Thoracic aorta (tissue), 2 donors: ENCODE measurements around the gene KRTAP1-3. TPM values are rescaled to one million over a fixed set of nuclear protein-coding genes. Genes with fewer than 3 reads are reported as not detected.
"Not testable (repeated sequence)": the region's sequence is repeated elsewhere in the genome, so short reads cannot be mapped to it uniquely, and the experiment has no call there.

ENCODE experiments used
- ATAC-seq: fragments of 150-250 bp; one replicate; pipeline ENCODE4 v1.8.0; 2017; ENCODE audit warnings: low read depth; ENCODE audit not compliant: insufficient number of reproducible peaks, low FRiP score
- DNase-seq: peaks from one replicate; pipeline ENCODE4 v3.0.0-alpha.2; 2020; ENCODE audit warnings: low spot score
- H3K27ac ChIP-seq, 2 donors: fragments of 200-600 bp; sonication (generic); 1 replicate in 1 of 2; 2 replicates in 1 of 2; pipeline ENCODE4 v1.5.1; 2016; ENCODE audit warnings: mild to moderate bottlenecking in 2 of 2, moderate library complexity in 2 of 2
- H3K27me3 ChIP-seq: fragments of 200-600 bp; sonication (generic); replicated peaks from 2 replicates; pipeline ENCODE4 v1.6.0; 2016; ENCODE audit warnings: mild to moderate bottlenecking; ENCODE audit not compliant: insufficient read depth
- H3K36me3 ChIP-seq: fragments of 200-600 bp; sonication (generic); one replicate; pipeline ENCODE4 v1.5.1; 2016
- H3K4me1 ChIP-seq, 2 donors: fragments of 200-600 bp; sonication (generic); 1 replicate in 1 of 2; 2 replicates in 1 of 2; pipeline versions ENCODE4 v1.5.1 to v1.6.0; 2016; ENCODE audit warnings: low read depth in 2 of 2, mild to moderate bottlenecking in 1 of 2; ENCODE audit not compliant: control insufficient read depth in 1 of 2
- H3K4me3 ChIP-seq: fragments of 200-600 bp; sonication (generic); 2 replicates; pipeline ENCODE4 v1.5.1; 2016; ENCODE audit warnings: mild to moderate bottlenecking
- H3K9me3 ChIP-seq: fragments of 200-600 bp; sonication (generic); 2 replicates; pipeline ENCODE4 v1.5.1; 2016
- CTCF ChIP-seq: fragments of 200-600 bp; sonication (generic); IDR thresholded peaks from one replicate; pipeline ENCODE4 v1.5.1; 2019; ENCODE audit warnings: antibody characterized with exemption
- total RNA-seq, 2 donors: library from RNA; depleted of rRNA; stranded (reverse); fragments of >200 nt; gene quantifications; one replicate each; pipeline versions ENCODE4 v1.1.0 to v1.2.3, GENCODE V29; 2016

The KRTAP1-3 gene
- total RNA-seq, 2 donors from 2014 or later: not detected

GRCh38 chr17:41071606-41072360 lies 37.1 kb upstream of the KRTAP1-3 start:
- Histone ChIP-seq H3K36me3 (no peaks in the 10 kb centered on the region), H3K27ac (no peak overlapping the region), H3K4me1 (no peaks in the 10 kb centered on the region), H3K4me3 (no peak overlapping the region), H3K9me3 (no peaks in the 10 kb centered on the region), H3K27me3 (no peaks in the 10 kb centered on the region)
- no peak for ATAC-seq
- no peak for DNase-seq
- TF ChIP-seq CTCF: no peak

GRCh38 chr17:41069031-41069430 lies 34.4 kb upstream of the KRTAP1-3 start:
- TF ChIP-seq CTCF: no peak
- DNase-seq: no peak

DNA sequence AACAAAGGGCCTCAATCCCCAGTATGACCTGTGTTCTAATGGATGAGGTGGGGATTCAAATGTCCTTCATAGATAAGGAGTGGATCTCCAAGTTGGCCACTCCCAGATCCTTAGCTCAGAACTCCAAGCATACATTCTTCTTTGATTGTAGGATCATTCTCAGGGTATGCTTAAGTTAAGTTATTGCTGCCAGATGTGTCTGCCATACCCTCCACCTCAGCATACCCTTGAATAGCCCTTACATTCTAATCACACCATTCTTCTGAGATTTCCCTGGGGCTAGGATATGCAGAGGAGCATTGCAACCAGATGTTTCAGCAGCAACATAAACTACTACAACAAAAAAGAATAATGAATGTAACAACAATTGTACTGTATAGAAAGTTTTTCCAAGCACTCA lies 32.6 kb upstream of the KRTAP1-3 start:
- ATAC-seq (no peak), DNase-seq (no peak)
- no peaks in the 10 kb centered on the region for H3K9me3 ChIP-seq
- no peak overlapping the region for H3K4me3 ChIP-seq
- H3K4me1 ChIP-seq: peaks cover 9% of the 10 kb centered on the region in 2 donors
- no peak for TF ChIP-seq CTCF
- no peaks in the 10 kb centered on the region for H3K27me3 ChIP-seq
- no peaks in the 10 kb centered on the region for H3K36me3 ChIP-seq
- H3K27ac ChIP-seq: no peak overlapping the region

More at GRCh38 chr17:41069031-41069430, 34.4 kb upstream of the KRTAP1-3 start:
- no peaks in the 10 kb centered on the region for H3K4me1 ChIP-seq
- no peaks in the 10 kb centered on the region for H3K9me3 ChIP-seq
- no peaks in the 10 kb centered on the region for H3K27me3 ChIP-seq
- H3K36me3 ChIP-seq: no peaks in the 10 kb centered on the region
- H3K4me3 ChIP-seq: no peak overlapping the region
- no peak overlapping the region for H3K27ac ChIP-seq
- no peak for ATAC-seq

DNA sequence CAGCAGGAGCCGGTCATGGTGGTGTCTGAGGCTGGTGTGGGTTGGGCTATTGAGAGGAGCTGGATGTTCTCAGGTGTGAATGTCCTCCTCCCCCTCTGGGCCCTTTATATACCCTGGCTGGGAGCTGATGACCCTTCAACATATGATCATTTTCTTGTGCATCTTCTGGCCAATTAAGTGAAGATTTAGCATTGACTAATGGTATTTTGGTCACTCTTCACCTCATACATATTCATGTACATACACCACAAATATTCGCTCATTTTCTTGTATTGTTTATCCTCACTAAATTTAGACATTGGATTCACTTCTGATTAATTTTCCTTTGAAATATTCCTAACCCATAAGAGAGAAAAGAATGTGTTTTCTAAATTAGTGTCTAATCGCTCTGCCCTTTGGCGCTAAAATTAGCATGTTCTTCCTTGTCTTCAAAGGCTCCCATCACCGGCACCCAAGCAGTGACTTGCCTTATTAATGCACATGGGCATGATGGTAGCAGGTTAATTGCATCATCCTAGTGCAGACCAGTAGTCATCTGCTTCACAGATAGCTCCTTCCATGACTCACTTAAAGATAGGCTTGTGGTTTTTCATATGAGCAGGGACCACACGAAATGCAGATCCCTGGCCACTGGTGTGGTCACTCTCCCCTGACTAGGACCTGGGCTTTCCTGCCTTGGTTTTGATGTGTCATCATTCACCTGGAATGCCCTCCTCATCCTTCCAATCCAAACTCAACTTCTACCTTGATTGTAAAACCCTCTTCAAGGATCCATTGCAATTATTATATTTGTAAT lies 31.4 kb upstream of the KRTAP1-3 start, which contains the start of gene KRTAP2-4:
Gene KRTAP2-4 (minus strand): TSS at position 51 of the 796 bp plus-strand sequence. CDS start 34 bp downstream, at position 17.
- DNase-seq (no peak), ATAC-seq (no peak)
- Histone ChIP-seq H3K36me3 (no peaks in the 10 kb centered on the region), H3K27me3 (no peaks in the 10 kb centered on the region), H3K9me3 (no peaks in the 10 kb centered on the region), H3K4me3 (no peak within 1 kb of the TSS), H3K4me1 (peaks cover 18 to 21% of the 10 kb centered on the region in 2 donors), H3K27ac (no peak within 1 kb of the TSS)
- TF ChIP-seq CTCF: no peak

GRCh38 chr17:41065016-41065689 lies 30.5 kb upstream of the KRTAP1-3 start:
- not testable (repeated sequence) for H3K27me3 ChIP-seq

More at GRCh38 chr17:41065016-41065689, 30.5 kb upstream of the KRTAP1-3 start:
- H3K36me3 ChIP-seq, H3K9me3 ChIP-seq, H3K27ac ChIP-seq, DNase-seq, ATAC-seq, H3K4me3 ChIP-seq: not testable (repeated sequence)
- peaks cover 23 to 30% of the 10 kb centered on the region in 2 donors for H3K4me1 ChIP-seq
